Ovary (tissue), 9 donors: Measurements from ENCODE around the gene SUMO3. TPM values are rescaled to one million over a fixed set of nuclear protein-coding genes. Genes with fewer than 3 reads are reported as not detected.

Experiments used
- DNase-seq, 5 donors: peaks; one replicate each; pipeline ENCODE4 v3.0.0-alpha.2; 2019 to 2020
- H3K27ac ChIP-seq, 2 donors: fragments of 200-600 bp; one replicate each; pipeline versions ENCODE4 v1.5.1 to v1.8.0; 2019 to 2022
- H3K27me3 ChIP-seq: fragments of 200-600 bp; one replicate; pipeline ENCODE4 v1.8.0; 2022
- H3K36me3 ChIP-seq: fragments of 200-600 bp; sonication (generic); one replicate; pipeline ENCODE4 v1.5.1; 2019
- H3K4me1 ChIP-seq: one replicate; pipeline ENCODE4 v1.8.1; 2013; ENCODE audit warnings: mild to moderate bottlenecking, moderate library complexity; ENCODE audit not compliant: insufficient read depth
- H3K4me3 ChIP-seq: fragments of 200-600 bp; sonication (generic); one replicate; pipeline ENCODE4 v1.5.1; 2017
- H3K9me3 ChIP-seq, 2 donors: fragments of 200-600 bp in 1 of 2; sonication (generic) in 1 of 2; one replicate each; pipeline versions ENCODE4 v1.5.1 to v1.8.1; 2013 to 2019; ENCODE audit warnings: mild to moderate bottlenecking in 1 of 2, moderate library complexity in 1 of 2
- CTCF ChIP-seq, 3 donors: fragments of 450-650 bp in 2 of 3; fragments of 200-600 bp in 1 of 3; IDR thresholded peaks; one replicate each; pipeline versions ENCODE4 v1.5.1 to v1.8.0; 2016 to 2022; ENCODE audit warnings: antibody characterized with exemption in 3 of 3, mild to moderate bottlenecking in 1 of 3
- EP300 ChIP-seq: sonication (generic); formaldehyde crosslinking; IDR thresholded peaks from one replicate; pipeline ENCODE4 v1.6.1; 2017; ENCODE audit warnings: antibody characterized with exemption
- POLR2A ChIP-seq: fragments of 450-650 bp; IDR thresholded peaks from one replicate; pipeline ENCODE4 v1.6.1; 2017; ENCODE audit warnings: antibody characterized with exemption, mild to moderate bottlenecking, moderate library complexity
- WGBS, 3 donors: extraction: QIAGEN DNeasy Blood & Tissue Kit in 1 of 3; methylation state at CpG; one replicate each; pipeline versions ENCODE4 v1.1.5 to v1.1.7; 2013 to 2017; 5-methylcytosine and 5-hydroxymethylcytosine counted together
- intact Hi-C, 4 donors: fragments of 100-400 bp; cut with DNase I; formaldehyde crosslinking; loops; one replicate each; pipeline versions ENCODE4 v1.11.0 to v1.15.1; 2022 to 2023
- polyA plus RNA-seq, 2 donors: library from polyadenylated mRNA; stranded (reverse); fragments of 200-250 nt in 1 of 2; fragments of 350-450 nt in 1 of 2; fragmentation: Illumina TruSeq in 1 of 2; extraction: RNeasy Lipid Tissue Mini Kit (QIAGEN cat#74804) in 1 of 2; gene quantifications; one replicate each; pipeline ENCODE4 v1.2.3, GENCODE V29; 2013 to 2014
- total RNA-seq, 7 donors: library from RNA; depleted of rRNA in 2 of 7; stranded (reverse); fragments of >200 nt in 2 of 7; fragmentation: NEBNext Ultra II Directional in 3 of 7; extraction: Animal tissue kit (Norgen Biotek cat#: 25700) in 3 of 7; gene quantifications; one replicate each; pipeline versions ENCODE4 v1.1.0 to v1.2.4, GENCODE V29; 2016 to 2023
- donor health status: DM: no; HTN: no; CAD: no; lungs with moderate emphysema.
- donor health status: DM: no; HTN: no; CAD: no.
- donor health status: Bipolar disorder and iron deficiency.
- donor health status: DM: yes; HTN: yes; CAD: no.
- donor health status: DM: no; HTN: no; CAD: no.
- donor health status: DM: yes; HTN: yes; CAD: no.

SUMO3 gene
- total and polyA plus RNA-seq, 9 donors = 45.3 to 108 (median 74.3) TPM

GRCh38 chr21:44862869-44863685 is 45.2 kb upstream of the SUMO3 start:
- 87 to 94% (median 93%) methylated on average over 25 of the region's 25 CpGs for WGBS, 3 donors
- TF ChIP-seq POLR2A (no peak), CTCF (IDR thresholded peaks at IDR 0.05) (no peak), EP300 (no peak)
- H3K9me3 ChIP-seq = no peaks in the 10 kb centered on the region
- H3K36me3 ChIP-seq = no peaks in the 10 kb centered on the region
- H3K4me1 ChIP-seq = peaks cover 10% of the 10 kb centered on the region
- no peak overlapping the region for H3K27ac ChIP-seq
- no peaks in the 10 kb centered on the region for H3K27me3 ChIP-seq
- H3K4me3 ChIP-seq = no peak overlapping the region
- intact Hi-C loops = no loop called here
- DNase-seq = no peak

- H3K36me3 ChIP-seq = no peaks in the 10 kb centered on the region
- peak in 1 of 5 donors; percentile 24 for DNase-seq
- H3K4me3 ChIP-seq = no peak overlapping the region
- WGBS, 3 donors = 69 to 80% (median 75%) methylated on average over 10 of the region's 10 CpGs
- no peaks in the 10 kb centered on the region for H3K27me3 ChIP-seq
- TF ChIP-seq EP300 (no peak), POLR2A (no peak), CTCF (IDR thresholded peaks at IDR 0.05) (no peak)
- no peak overlapping the region for H3K27ac ChIP-seq
- H3K9me3 ChIP-seq = no peaks in the 10 kb centered on the region
- no peaks in the 10 kb centered on the region for H3K4me1 ChIP-seq
- intact Hi-C loops = no loop called here
Measured at GRCh38 chr21:44858791-44859190, 40.9 kb upstream of the SUMO3 start.

GRCh38 chr21:44858291-44858690 is 40.4 kb upstream of the SUMO3 start:
- no peak overlapping the region for H3K27ac ChIP-seq
- no peaks in the 10 kb centered on the region for H3K9me3 ChIP-seq
- no peak overlapping the region for H3K4me3 ChIP-seq
- no peak for TF ChIP-seq POLR2A
- no peak for TF ChIP-seq CTCF (IDR thresholded peaks at IDR 0.05)
- TF ChIP-seq EP300 = no peak
- no peaks in the 10 kb centered on the region for H3K27me3 ChIP-seq
- peak in 1 of 5 donors; percentile 21 for DNase-seq
- 79 to 83% (median 81%) methylated on average over 15 of the region's 15 CpGs for WGBS, 3 donors
- H3K4me1 ChIP-seq = no peaks in the 10 kb centered on the region
- intact Hi-C loops = no loop called here
- no peaks in the 10 kb centered on the region for H3K36me3 ChIP-seq

- Histone ChIP-seq H3K4me1 (no peaks in the 10 kb centered on the region), H3K36me3 (no peaks in the 10 kb centered on the region)
- 86 to 93% (median 88%) methylated on average over 16 of the region's 16 CpGs for WGBS, 3 donors
Measured at GRCh38 chr21:44857127-44857892, 39.4 kb upstream of the SUMO3 start.

More at GRCh38 chr21:44857127-44857892, 39.4 kb upstream of the SUMO3 start:
- Histone ChIP-seq H3K27ac (no peak overlapping the region), H3K4me3 (no peak overlapping the region), H3K9me3 (no peaks in the 10 kb centered on the region), H3K27me3 (no peaks in the 10 kb centered on the region)
- intact Hi-C loops = no loop called here
- peak in 1 of 5 donors; percentile 10 for DNase-seq
- TF ChIP-seq EP300 (no peak), CTCF (IDR thresholded peaks at IDR 0.05) (no peak)
